Measurements from ENCODE around the gene OPHN1. TPM values are rescaled to one million over a fixed set of nuclear protein-coding genes. Genes with fewer than 3 reads are reported as not detected.

The OPHN1 gene
- total and polyA plus RNA-seq, 2 experiments from 2014 or later = 4.5 to 5.6 TPM

DNA sequence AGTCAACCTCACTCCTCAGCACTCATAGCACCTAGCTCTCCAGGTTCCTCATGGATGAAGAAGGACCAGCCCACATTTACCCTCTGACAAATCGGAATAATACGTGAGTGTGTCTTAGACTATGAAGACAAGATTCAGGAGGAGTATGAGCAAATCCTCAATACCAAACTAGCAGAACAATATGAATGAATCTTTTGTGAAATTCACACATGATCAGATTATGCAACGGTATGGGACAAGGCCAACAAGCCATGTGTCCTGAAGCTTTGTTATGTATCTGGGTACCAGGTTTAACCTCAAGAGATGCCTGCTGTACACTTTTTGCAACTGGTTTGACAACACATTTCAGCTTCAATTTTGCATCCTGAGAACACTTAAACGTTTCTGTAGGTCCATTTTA lies 300.1 kb downstream of the OPHN1 start:
- Histone ChIP-seq H4K20me1 (ENCODE audit: insufficient read depth, poor library complexity, severe bottlenecking) (no peaks in the 10 kb centered on the region), H3K36me3 (replicated peaks; ENCODE audit: insufficient read depth, low read depth) (no peaks in the 10 kb centered on the region), H2AFZ (no peak overlapping the region), H3K9me3 (ENCODE audit: low read depth) (no peaks in the 10 kb centered on the region), H3K27ac (no peak overlapping the region), H3K4me3 (no peak overlapping the region), H3K4me2 (no peak overlapping the region), H3K27me3 (no peaks in the 10 kb centered on the region), H3K9me2 (replicated peaks; ENCODE audit: insufficient read depth) (no peaks in the 10 kb centered on the region), H3K79me2 (no peaks in the 10 kb centered on the region), H3K4me1 (ENCODE audit: insufficient read depth) (no peaks in the 10 kb centered on the region)
- no peak for TF ChIP-seq EZH2phosphoT487 (IDR thresholded peaks at IDR 0.05; ENCODE audit: low read depth, severe bottlenecking, unreplicated experiment)
- TF ChIP-seq, protein P1, sequence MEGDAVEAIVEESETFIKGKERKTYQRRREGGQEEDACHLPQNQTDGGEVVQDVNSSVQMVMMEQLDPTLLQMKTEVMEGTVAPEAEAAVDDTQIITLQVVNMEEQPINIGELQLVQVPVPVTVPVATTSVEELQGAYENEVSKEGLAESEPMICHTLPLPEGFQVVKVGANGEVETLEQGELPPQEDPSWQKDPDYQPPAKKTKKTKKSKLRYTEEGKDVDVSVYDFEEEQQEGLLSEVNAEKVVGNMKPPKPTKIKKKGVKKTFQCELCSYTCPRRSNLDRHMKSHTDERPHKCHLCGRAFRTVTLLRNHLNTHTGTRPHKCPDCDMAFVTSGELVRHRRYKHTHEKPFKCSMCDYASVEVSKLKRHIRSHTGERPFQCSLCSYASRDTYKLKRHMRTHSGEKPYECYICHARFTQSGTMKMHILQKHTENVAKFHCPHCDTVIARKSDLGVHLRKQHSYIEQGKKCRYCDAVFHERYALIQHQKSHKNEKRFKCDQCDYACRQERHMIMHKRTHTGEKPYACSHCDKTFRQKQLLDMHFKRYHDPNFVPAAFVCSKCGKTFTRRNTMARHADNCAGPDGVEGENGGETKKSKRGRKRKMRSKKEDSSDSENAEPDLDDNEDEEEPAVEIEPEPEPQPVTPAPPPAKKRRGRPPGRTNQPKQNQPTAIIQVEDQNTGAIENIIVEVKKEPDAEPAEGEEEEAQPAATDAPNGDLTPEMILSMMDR (IDR thresholded peaks at IDR 0.05; ENCODE audit: poor library complexity) = no peak
- no peak for TF ChIP-seq EZH2 (IDR thresholded peaks at IDR 0.05; ENCODE audit: borderline replicate concordance)
- WGBS (ENCODE audit: low lambda C conversion rate, missing lambda C conversion rate) = 80% methylated on average over 4 of the region's 4 CpGs
- no peak for DNase-seq (ENCODE audit: low spot score)

DNA sequence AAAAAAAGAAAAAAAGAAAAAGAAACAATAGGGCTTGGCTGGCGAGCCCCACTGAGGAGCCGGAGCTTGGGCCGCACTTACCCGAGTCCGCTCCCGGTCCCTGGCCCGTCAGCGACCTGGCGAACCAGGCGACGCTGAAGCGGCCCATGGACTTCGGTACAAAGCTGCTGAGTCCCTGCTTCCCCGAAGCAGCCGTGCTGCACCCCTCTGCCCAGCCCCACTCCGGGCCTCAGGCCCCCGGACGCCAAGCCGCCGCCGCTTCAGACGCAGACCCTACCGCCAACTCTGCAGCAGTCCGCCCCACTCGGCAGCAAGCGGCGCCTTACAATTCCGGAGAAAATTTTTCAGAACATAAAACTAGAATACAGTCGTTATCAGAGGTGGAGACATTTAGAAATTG lies 300.5 kb downstream of the OPHN1 start:
- no peaks in the 10 kb centered on the region for H3K9me3 ChIP-seq (ENCODE audit: low read depth)
- H3K36me3 ChIP-seq (replicated peaks; ENCODE audit: insufficient read depth, low read depth) = no peaks in the 10 kb centered on the region
- no peaks in the 10 kb centered on the region for H3K9me2 ChIP-seq (replicated peaks; ENCODE audit: insufficient read depth)
- no peak overlapping the region for H3K4me3 ChIP-seq
- no peak overlapping the region for H3K27ac ChIP-seq
- 97% methylated on average over 29 of the region's 29 CpGs for WGBS (ENCODE audit: low lambda C conversion rate, missing lambda C conversion rate)
- H3K27me3 ChIP-seq = no peaks in the 10 kb centered on the region
- TF ChIP-seq EZH2phosphoT487 (IDR thresholded peaks at IDR 0.05; ENCODE audit: low read depth, severe bottlenecking, unreplicated experiment) = no peak
- H4K20me1 ChIP-seq (ENCODE audit: insufficient read depth, poor library complexity, severe bottlenecking) = no peaks in the 10 kb centered on the region
- H3K79me2 ChIP-seq = no peaks in the 10 kb centered on the region
- H2AFZ ChIP-seq = no peak overlapping the region
- H3K4me2 ChIP-seq = no peak overlapping the region
- H3K4me1 ChIP-seq (ENCODE audit: insufficient read depth) = no peaks in the 10 kb centered on the region
- DNase-seq (ENCODE audit: low spot score) = no peak

DNA sequence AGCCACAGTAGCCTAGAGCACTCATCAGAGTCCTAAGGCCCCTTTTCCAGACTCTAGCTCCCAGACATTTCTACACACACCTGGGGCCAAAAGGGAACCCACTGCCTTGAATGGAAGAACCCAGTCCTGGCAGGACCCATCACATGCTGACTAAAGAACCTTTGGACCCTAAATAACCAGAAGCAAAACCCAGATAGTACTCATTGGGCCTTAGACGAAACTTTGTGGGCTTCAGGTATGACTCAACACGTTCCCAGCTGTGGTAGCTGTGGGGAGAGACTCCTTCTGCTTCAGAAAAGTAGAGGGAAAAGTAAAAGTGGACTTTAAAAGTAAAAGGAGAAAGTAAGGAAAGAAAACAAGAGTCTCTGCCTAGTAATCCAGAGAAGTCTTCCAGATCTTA lies 311.5 kb downstream of the OPHN1 start:
- Histone ChIP-seq H3K4me2 (no peak overlapping the region), H3K4me1 (ENCODE audit: insufficient read depth) (no peaks in the 10 kb centered on the region), H3K36me3 (replicated peaks; ENCODE audit: insufficient read depth, low read depth) (no peaks in the 10 kb centered on the region), H4K20me1 (ENCODE audit: insufficient read depth, poor library complexity, severe bottlenecking) (no peaks in the 10 kb centered on the region), H3K9me3 (ENCODE audit: low read depth) (peaks cover 3% of the 10 kb centered on the region), H3K27ac (no peak overlapping the region), H3K27me3 (no peaks in the 10 kb centered on the region), H3K79me2 (no peaks in the 10 kb centered on the region), H3K4me3 (no peak overlapping the region), H3K9me2 (replicated peaks; ENCODE audit: insufficient read depth) (no peaks in the 10 kb centered on the region), H2AFZ (no peak overlapping the region)
- 66% methylated on average over 2 of the region's 2 CpGs for WGBS (ENCODE audit: low lambda C conversion rate, missing lambda C conversion rate)
- no peak for DNase-seq (ENCODE audit: low spot score)
- TF ChIP-seq, protein P1 (IDR thresholded peaks at IDR 0.05; ENCODE audit: poor library complexity) = no peak
- no peak for TF ChIP-seq EZH2 (IDR thresholded peaks at IDR 0.05; ENCODE audit: borderline replicate concordance)
- TF ChIP-seq EZH2phosphoT487 (IDR thresholded peaks at IDR 0.05; ENCODE audit: low read depth, severe bottlenecking, unreplicated experiment) = no peak

DNA sequence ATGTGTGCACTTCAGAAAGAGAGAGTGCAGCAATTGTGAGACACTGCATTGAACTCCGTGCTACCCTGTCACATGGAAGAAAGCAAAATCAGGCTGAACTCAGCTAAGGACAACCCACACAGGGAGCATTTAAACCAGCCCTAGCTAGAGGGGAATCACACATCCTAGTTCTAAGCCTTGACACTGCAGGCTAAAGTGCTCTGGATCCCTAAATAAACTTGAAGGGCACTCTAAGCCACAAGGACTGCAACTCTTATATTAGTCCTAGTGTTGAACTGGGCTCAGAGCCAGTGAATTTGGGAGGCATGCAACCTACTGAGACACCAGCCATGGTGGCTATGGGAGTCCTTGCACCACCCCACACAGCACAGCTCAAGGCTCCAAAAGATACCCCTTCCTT lies 311.9 kb downstream of the OPHN1 start:
- H3K4me2 ChIP-seq = no peak overlapping the region
- H3K36me3 ChIP-seq (replicated peaks; ENCODE audit: insufficient read depth, low read depth) = no peaks in the 10 kb centered on the region
- TF ChIP-seq EZH2phosphoT487 (IDR thresholded peaks at IDR 0.05; ENCODE audit: low read depth, severe bottlenecking, unreplicated experiment) = no peak
- TF ChIP-seq EZH2 (IDR thresholded peaks at IDR 0.05; ENCODE audit: borderline replicate concordance) = no peak
- TF ChIP-seq, protein P1 (IDR thresholded peaks at IDR 0.05; ENCODE audit: poor library complexity) = no peak
- peaks cover 3% of the 10 kb centered on the region for H3K9me3 ChIP-seq (ENCODE audit: low read depth)
- no peaks in the 10 kb centered on the region for H3K4me1 ChIP-seq (ENCODE audit: insufficient read depth)
- no peaks in the 10 kb centered on the region for H4K20me1 ChIP-seq (ENCODE audit: insufficient read depth, poor library complexity, severe bottlenecking)
- H3K79me2 ChIP-seq = no peaks in the 10 kb centered on the region
- H2AFZ ChIP-seq = no peak overlapping the region
- H3K27me3 ChIP-seq = no peaks in the 10 kb centered on the region
- H3K27ac ChIP-seq = no peak overlapping the region
- no peaks in the 10 kb centered on the region for H3K9me2 ChIP-seq (replicated peaks; ENCODE audit: insufficient read depth)
- 48% methylated on average over 1 of the region's 1 CpG for WGBS (ENCODE audit: low lambda C conversion rate, missing lambda C conversion rate)
- DNase-seq (ENCODE audit: low spot score) = no peak
- no peak overlapping the region for H3K4me3 ChIP-seq

All from hepatocyte (in vitro differentiated cells).